Testis (tissue), 2 donors: ENCODE data around the gene ATPAF2.

Experiments used
- POLR2A ChIP-seq: fragments of 450-650 bp; IDR thresholded peaks from one replicate; pipeline ENCODE4 v1.6.1; 2017; ENCODE audit warnings: antibody characterized with exemption, mild to moderate bottlenecking, moderate library complexity
- TF ChIP-seq, protein P1 (sequence below), 3 experiments: fragments of 450-650 bp in 2 of 3; fragments of 200-600 bp in 1 of 3; sonication (generic) in 1 of 3; IDR thresholded peaks; one replicate each; pipeline ENCODE4 v1.5.1; 2016 to 2019; ENCODE audit warnings: antibody characterized with exemption in 3 of 3, mild to moderate bottlenecking in 2 of 3, moderate library complexity in 1 of 3

DNA sequence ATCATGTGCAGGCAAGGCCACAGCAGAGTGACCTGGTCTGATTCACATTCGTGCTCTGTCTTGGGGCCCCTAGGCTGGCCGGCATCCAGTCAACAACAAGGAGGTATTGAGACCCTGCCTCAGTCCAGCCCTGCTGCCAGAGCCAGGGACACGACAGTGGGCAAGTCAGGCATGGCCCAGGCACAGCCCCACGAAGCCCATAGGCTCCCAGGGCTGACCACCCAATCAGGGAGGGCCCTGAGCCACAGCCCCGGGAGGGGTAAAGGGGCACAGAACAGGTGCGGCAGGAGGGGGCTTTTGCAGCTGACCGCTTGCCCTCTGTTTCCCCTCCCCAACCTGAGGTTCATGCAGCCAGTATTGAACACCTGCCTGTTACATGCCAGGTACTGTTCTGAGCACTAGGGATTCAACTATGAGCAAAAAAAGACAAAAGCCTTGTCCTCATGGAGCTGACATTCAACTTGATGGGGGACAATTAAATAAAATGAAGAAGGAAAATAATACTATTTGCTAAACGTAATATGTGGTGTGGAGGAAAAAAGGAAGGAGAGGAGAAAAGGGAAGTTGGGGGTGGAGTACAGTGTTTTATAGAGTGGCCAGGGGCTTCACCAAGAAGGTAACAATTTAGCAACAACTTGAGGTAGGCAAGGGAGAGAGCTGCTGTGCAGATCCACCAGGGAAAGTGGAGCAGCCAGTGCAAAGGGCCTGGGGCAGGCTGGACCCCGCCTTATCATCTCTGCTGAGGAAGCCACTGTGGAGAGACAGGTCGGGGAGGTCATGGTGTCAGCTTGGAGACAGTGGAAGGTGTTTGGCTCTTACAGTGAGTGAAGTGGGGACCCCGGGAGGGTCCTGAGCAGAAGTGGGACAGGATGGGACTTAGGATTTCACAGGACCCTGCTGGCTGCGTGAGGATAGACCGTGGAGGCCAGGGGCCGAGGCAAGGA lies 60.2 kb downstream of the ATPAF2 start:
- TF ChIP-seq, protein P1, sequence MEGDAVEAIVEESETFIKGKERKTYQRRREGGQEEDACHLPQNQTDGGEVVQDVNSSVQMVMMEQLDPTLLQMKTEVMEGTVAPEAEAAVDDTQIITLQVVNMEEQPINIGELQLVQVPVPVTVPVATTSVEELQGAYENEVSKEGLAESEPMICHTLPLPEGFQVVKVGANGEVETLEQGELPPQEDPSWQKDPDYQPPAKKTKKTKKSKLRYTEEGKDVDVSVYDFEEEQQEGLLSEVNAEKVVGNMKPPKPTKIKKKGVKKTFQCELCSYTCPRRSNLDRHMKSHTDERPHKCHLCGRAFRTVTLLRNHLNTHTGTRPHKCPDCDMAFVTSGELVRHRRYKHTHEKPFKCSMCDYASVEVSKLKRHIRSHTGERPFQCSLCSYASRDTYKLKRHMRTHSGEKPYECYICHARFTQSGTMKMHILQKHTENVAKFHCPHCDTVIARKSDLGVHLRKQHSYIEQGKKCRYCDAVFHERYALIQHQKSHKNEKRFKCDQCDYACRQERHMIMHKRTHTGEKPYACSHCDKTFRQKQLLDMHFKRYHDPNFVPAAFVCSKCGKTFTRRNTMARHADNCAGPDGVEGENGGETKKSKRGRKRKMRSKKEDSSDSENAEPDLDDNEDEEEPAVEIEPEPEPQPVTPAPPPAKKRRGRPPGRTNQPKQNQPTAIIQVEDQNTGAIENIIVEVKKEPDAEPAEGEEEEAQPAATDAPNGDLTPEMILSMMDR (IDR thresholded peaks at IDR 0.05): no peak
- no peak for TF ChIP-seq POLR2A
